ENCODE measurements around the gene CFAP410. TPM values are rescaled to one million over a fixed set of nuclear protein-coding genes. Genes with fewer than 3 reads are reported as not detected.

CFAP410 gene
- total and polyA plus RNA-seq, 9 donors = 1.2 to 40.8 (median 29.3) TPM

DNA sequence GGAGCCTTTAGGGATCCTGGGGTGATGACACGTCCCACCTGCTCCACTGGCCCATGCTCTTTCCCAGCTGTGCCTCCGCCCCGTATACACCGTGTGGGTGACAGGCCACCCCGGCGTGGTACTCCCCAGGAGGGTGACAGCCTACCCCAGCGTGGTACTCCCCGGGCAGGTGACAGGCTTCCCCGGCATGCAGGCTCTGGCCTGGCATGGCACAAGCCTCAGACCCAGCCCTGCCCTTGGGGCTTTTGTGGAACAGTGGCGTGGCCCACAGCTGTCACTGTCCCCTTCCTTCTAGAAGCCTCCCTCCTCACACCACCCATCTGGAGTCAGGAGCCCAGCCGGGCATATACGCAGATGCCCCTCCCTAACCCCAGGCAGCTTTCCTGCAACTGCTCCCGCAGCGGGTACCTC, 44.0 kb downstream of the CFAP410 start:
- Histone ChIP-seq H3K9me3 (no peaks in the 10 kb centered on the region), H3K27ac (no peak overlapping the region), H3K4me1 (ENCODE audit: insufficient read depth) (no peaks in the 10 kb centered on the region), H3K27me3 (no peaks in the 10 kb centered on the region), H3K4me3 (no peak overlapping the region), H3K36me3 (no peaks in the 10 kb centered on the region)
- intact Hi-C loops (cut with DNase I) = loop anchor here in 2 of 4 donors (5.0 to 10.0 kb wide), 3 partner anchors 42 to 483 kb away; partner anchors contain the start of gene CFAP410 (in 1 of the 2)
- WGBS, 3 donors = 57 to 72% (median 60%) methylated on average over 13 to 14 of the region's 14 CpGs
- TF ChIP-seq, protein P1, sequence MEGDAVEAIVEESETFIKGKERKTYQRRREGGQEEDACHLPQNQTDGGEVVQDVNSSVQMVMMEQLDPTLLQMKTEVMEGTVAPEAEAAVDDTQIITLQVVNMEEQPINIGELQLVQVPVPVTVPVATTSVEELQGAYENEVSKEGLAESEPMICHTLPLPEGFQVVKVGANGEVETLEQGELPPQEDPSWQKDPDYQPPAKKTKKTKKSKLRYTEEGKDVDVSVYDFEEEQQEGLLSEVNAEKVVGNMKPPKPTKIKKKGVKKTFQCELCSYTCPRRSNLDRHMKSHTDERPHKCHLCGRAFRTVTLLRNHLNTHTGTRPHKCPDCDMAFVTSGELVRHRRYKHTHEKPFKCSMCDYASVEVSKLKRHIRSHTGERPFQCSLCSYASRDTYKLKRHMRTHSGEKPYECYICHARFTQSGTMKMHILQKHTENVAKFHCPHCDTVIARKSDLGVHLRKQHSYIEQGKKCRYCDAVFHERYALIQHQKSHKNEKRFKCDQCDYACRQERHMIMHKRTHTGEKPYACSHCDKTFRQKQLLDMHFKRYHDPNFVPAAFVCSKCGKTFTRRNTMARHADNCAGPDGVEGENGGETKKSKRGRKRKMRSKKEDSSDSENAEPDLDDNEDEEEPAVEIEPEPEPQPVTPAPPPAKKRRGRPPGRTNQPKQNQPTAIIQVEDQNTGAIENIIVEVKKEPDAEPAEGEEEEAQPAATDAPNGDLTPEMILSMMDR (IDR thresholded peaks at IDR 0.05) = no peak
- TF ChIP-seq EP300 (IDR thresholded peaks at IDR 0.05) (no peak), POLR2A (IDR thresholded peaks at IDR 0.05) (no peak)
- DNase-seq = no peak

DNA sequence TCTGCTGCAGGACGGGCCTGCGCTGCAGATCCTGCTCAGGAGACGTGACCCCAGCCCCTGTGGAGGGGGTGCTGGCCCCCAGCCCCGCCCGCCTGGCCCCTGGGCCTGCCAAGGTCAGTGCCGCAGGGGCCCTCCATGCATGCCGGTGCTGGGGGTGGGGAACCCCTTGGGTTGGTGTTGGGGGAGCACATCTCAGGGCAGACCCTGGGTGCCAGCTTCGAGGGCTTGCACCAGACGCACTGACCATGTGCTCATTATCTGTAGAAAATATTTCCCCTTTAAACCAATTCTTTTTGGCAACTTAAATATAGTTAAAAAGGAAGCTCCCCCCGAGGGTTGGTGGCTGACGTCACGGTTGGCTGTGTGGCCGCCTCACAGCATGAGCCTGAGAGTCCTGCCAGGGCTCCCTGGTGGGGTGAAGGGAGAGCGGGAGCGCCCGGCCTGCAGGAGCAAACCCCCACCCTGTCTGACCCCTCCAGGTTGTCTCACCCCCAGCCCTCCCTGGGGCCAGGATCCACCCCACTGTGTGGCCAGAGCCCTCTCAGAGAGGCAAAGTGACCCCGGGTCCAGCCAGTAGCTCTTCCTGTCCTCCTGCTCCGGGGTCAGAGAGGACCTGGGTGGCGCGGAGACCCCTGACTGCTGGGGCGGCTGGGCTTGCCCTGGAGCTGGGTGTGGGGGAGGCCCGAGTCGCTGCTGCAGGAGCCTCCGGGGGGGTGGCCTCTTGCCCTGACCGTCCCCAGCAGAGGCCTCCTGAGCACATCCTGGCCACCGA, 44.6 kb downstream of the CFAP410 start:
- peak; percentile 62 to 83 (median 69) for DNase-seq
- WGBS, 3 donors = 24 to 31% (median 28%) methylated on average over 21 to 26 of the region's 26 CpGs
- Histone ChIP-seq H3K27ac (no peak overlapping the region), H3K36me3 (no peaks in the 10 kb centered on the region), H3K27me3 (no peaks in the 10 kb centered on the region), H3K4me1 (ENCODE audit: insufficient read depth) (no peaks in the 10 kb centered on the region), H3K4me3 (no peak overlapping the region), H3K9me3 (no peaks in the 10 kb centered on the region)
- intact Hi-C loops (cut with DNase I) = loop anchor here in 2 of 4 donors (5.0 to 10.0 kb wide), 3 partner anchors 43 to 482 kb away; partner anchors contain the start of gene CFAP410 (in 1 of the 2)
- TF ChIP-seq POLR2A (IDR thresholded peaks at IDR 0.05) (no peak), EP300 (IDR thresholded peaks at IDR 0.05) (no peak)
- TF ChIP-seq, protein P1 (IDR thresholded peaks at IDR 0.05) = no peak

DNA sequence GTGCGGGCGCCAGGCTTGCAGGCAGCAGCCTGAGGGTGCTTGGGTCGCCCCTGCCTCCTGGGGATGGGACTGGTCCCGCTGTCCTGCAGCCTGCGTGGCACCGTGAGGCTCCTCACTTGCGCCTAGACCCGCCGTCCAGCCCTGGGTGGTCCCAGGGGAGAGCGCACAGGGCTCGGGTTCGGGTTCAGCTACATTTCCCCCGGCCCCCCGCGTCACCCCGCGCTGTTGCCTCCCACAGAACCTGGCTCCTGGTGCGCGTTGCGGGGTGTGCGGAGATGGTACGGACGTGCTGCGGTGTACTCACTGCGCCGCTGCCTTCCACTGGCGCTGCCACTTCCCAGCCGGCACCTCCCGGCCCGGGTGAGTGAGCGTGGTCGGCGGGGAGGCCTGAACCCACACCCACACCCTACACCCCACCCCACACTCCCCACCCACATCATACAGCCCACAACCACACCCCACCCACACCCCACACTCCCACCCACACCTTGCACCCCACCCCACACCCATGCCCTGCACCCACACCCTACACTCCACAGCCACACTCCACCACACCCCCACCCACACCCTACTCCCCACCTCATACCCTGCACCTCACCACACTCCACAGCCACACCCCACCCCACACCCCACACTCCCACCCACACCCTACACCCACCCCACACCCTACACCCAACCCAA, 45.5 kb downstream of the CFAP410 start:
- Histone ChIP-seq H3K4me3 (no peak overlapping the region), H3K4me1 (ENCODE audit: insufficient read depth) (no peaks in the 10 kb centered on the region), H3K27me3 (no peaks in the 10 kb centered on the region), H3K9me3 (no peaks in the 10 kb centered on the region), H3K27ac (no peak overlapping the region), H3K36me3 (no peaks in the 10 kb centered on the region)
- 85 to 89% (median 86%) methylated on average over 33 of the region's 33 CpGs for WGBS, 3 donors
- TF ChIP-seq, protein P1 (IDR thresholded peaks at IDR 0.05) = no peak
- no peak for TF ChIP-seq POLR2A (IDR thresholded peaks at IDR 0.05)
- TF ChIP-seq EP300 (IDR thresholded peaks at IDR 0.05) = no peak
- peak in 1 of 5 donors; percentile 21 for DNase-seq
- intact Hi-C loops (cut with DNase I) = loop anchor here in 1 of 4 donors (10.0 kb wide), 1 partner anchor 479 kb away; no protein-coding TSS in a partner anchor

DNA sequence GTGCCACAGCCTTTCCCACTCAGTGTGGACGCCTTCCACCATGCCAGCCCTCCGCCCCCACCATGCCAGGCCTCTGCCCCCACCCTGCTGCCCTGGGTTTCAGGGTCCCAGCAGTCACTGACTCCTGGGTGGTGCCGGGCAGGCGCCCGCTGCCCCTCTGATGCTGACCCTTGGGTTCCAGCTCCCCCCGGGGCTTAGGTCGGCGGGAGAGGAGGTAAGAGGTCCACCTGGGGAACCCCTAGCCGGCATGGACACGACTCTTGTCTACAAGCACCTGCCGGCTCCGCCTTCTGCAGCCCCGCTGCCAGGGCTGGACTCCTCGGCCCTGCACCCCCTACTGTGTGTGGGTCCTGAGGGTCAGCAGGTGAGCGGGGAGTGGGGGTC, 46.4 kb downstream of the CFAP410 start:
- Histone ChIP-seq H3K36me3 (no peaks in the 10 kb centered on the region), H3K27me3 (no peaks in the 10 kb centered on the region), H3K9me3 (no peaks in the 10 kb centered on the region), H3K27ac (no peak overlapping the region), H3K4me1 (ENCODE audit: insufficient read depth) (no peaks in the 10 kb centered on the region), H3K4me3 (no peak overlapping the region)
- peak in 1 of 5 donors; percentile 19 for DNase-seq
- intact Hi-C loops (cut with DNase I) = loop anchor here in 1 of 4 donors (10.0 kb wide), 1 partner anchor 478 kb away; no protein-coding TSS in a partner anchor
- TF ChIP-seq POLR2A (IDR thresholded peaks at IDR 0.05) (no peak), EP300 (IDR thresholded peaks at IDR 0.05) (no peak)
- TF ChIP-seq, protein P1 (IDR thresholded peaks at IDR 0.05) = no peak
- 74 to 79% (median 77%) methylated on average over 13 to 15 of the region's 15 CpGs for WGBS, 3 donors
